Measurements from ENCODE around the gene TRAPPC3. TPM values are rescaled to one million over a fixed set of nuclear protein-coding genes. Genes with fewer than 3 reads are reported as not detected.

TRAPPC3 gene
- total RNA-seq, 1 donor from 2014 or later: 95.9 TPM

GRCh38 chr1:36097693-36098585 is 51.3 kb downstream of the TRAPPC3 start:
- no peak overlapping the region for H3K4me3 ChIP-seq (ENCODE audit: low read depth, low read length)
- TF ChIP-seq CTCF (conservative IDR thresholded peaks at IDR 0.05; ENCODE audit: low read depth, low read length): no peak
- DNase-seq (ENCODE audit: low read depth): no peak

- TF ChIP-seq CTCF (conservative IDR thresholded peaks at IDR 0.05; ENCODE audit: low read depth, low read length): no peak
- DNase-seq (ENCODE audit: low read depth): no peak
- H3K4me3 ChIP-seq (ENCODE audit: low read depth, low read length): no peak overlapping the region
These were observed 52.5 kb downstream of the TRAPPC3 start for GRCh38 chr1:36096500-36097432.

- no peak for TF ChIP-seq CTCF (conservative IDR thresholded peaks at IDR 0.05; ENCODE audit: low read depth, low read length)
- no peak for DNase-seq (ENCODE audit: low read depth)
- no peak overlapping the region for H3K4me3 ChIP-seq (ENCODE audit: low read depth, low read length)
These were observed 53.4 kb downstream of the TRAPPC3 start for GRCh38 chr1:36095760-36096405.

GRCh38 chr1:36094621-36095061 is 54.6 kb downstream of the TRAPPC3 start:
- DNase-seq (ENCODE audit: low read depth): peak; percentile 36
- no peak overlapping the region for H3K4me3 ChIP-seq (ENCODE audit: low read depth, low read length)
- no peak for TF ChIP-seq CTCF (conservative IDR thresholded peaks at IDR 0.05; ENCODE audit: low read depth, low read length)

GRCh38 chr1:36093929-36094328 is 55.4 kb downstream of the TRAPPC3 start:
- no peak overlapping the region for H3K4me3 ChIP-seq (ENCODE audit: low read depth, low read length)
- no peak for DNase-seq (ENCODE audit: low read depth)
- no peak for TF ChIP-seq CTCF (conservative IDR thresholded peaks at IDR 0.05; ENCODE audit: low read depth, low read length)

GRCh38 chr1:36093226-36093625 is 56.1 kb downstream of the TRAPPC3 start:
- no peak for DNase-seq (ENCODE audit: low read depth)
- H3K4me3 ChIP-seq (ENCODE audit: low read depth, low read length): no peak overlapping the region
- no peak for TF ChIP-seq CTCF (conservative IDR thresholded peaks at IDR 0.05; ENCODE audit: low read depth, low read length)

Data from epithelial cell of proximal tubule (primary cell).